Stimulated activated naive CD8-positive, alpha-beta T cell treated with anti-CD3 and anti-CD28 coated beads, Interleukin-15, amount 100 ng/mL, for 72 hours (primary cell): ENCODE results near the gene CENPF.
A peak's percentile ranks its signal among the peaks of the same experiment; 100 is the strongest.
"Not testable (repeated sequence)": the region's sequence is repeated elsewhere in the genome, so short reads cannot be mapped to it uniquely, and the experiment has no call there.

Experiments
- ATAC-seq: fragments of 150-1000 bp; cut with Tn5 transposase; 2 replicates; pipeline ENCODE4 v1.10.0; 2021; ENCODE audit warnings: mild to moderate bottlenecking, moderate library complexity
- DNase-seq, 2 donors: peaks; one replicate each; pipeline ENCODE4 v3.0.0; 2021 to 2022
- H3K27ac Mint-ChIP-seq, 2 donors: one replicate each; pipeline ENCODE4 v1.8.0; 2022; ENCODE audit warnings: mild to moderate bottlenecking in 2 of 2, mixed read lengths in 2 of 2, moderate library complexity in 2 of 2
- H3K27me3 Mint-ChIP-seq: one replicate; pipeline ENCODE4 v1.8.0; 2022; ENCODE audit warnings: mixed read lengths
- H3K4me1 Mint-ChIP-seq: one replicate; pipeline ENCODE4 v1.8.0; 2022; ENCODE audit warnings: mild to moderate bottlenecking, mixed read lengths
- H3K4me3 Mint-ChIP-seq, 2 donors: one replicate each; pipeline ENCODE4 v1.8.0; 2022; ENCODE audit warnings: mild to moderate bottlenecking in 2 of 2, mixed read lengths in 2 of 2, moderate library complexity in 1 of 2
- H3K9me3 Mint-ChIP-seq, 2 donors: one replicate each; pipeline ENCODE4 v1.8.0; 2022; ENCODE audit warnings: mixed read lengths in 2 of 2

Gene CENPF

GRCh38 chr1:214604523-214604922 lies 1.5 kb downstream of the CENPF start:
- Mint-ChIP-seq H3K4me3 (peak overlapping the region; percentile 98 to 99), H3K27ac (peak overlapping the region in 1 of 2 donors; percentile 80), H3K4me1 (peaks cover 13% of the 10 kb centered on the region), H3K27me3 (no peaks in the 10 kb centered on the region), H3K9me3 (peaks cover 0 to 2% of the 10 kb centered on the region in 2 donors)
- ATAC-seq: no peak
- no peak for DNase-seq

DNA sequence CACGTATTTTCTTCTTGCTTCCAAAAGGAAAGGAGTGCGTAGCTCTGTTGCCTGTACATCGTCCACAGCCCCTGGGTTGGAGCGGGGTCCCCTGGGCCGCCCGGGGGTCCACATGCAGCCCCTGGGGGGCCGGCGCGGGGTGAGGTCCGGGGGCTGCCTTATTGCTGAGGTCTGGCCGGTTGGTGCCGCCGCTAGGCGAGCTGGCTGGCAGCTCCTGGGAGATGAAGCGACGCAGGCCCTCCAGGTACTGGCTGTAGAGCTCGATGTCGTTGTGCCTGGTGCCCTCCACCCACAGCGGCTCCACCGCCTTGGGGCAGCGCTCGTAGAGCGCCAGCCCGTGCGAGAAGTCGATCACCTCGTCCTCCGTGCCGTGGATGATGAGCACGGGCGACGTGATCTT lies 2.5 kb downstream of the CENPF start:
- not testable (repeated sequence) for H3K9me3 Mint-ChIP-seq, H3K27ac Mint-ChIP-seq, H3K4me3 Mint-ChIP-seq, ATAC-seq, H3K27me3 Mint-ChIP-seq, DNase-seq
- H3K4me1 Mint-ChIP-seq: peaks cover 14% of the 10 kb centered on the region

GRCh38 chr1:214605933-214606925 lies 3.2 kb downstream of the CENPF start:
- DNase-seq, H3K27ac Mint-ChIP-seq, ATAC-seq, H3K4me3 Mint-ChIP-seq, H3K27me3 Mint-ChIP-seq: not testable (repeated sequence)
- H3K9me3 Mint-ChIP-seq: peaks cover 0 to 13% of the 10 kb centered on the region in 2 donors
- H3K4me1 Mint-ChIP-seq: peaks cover 18% of the 10 kb centered on the region

DNA sequence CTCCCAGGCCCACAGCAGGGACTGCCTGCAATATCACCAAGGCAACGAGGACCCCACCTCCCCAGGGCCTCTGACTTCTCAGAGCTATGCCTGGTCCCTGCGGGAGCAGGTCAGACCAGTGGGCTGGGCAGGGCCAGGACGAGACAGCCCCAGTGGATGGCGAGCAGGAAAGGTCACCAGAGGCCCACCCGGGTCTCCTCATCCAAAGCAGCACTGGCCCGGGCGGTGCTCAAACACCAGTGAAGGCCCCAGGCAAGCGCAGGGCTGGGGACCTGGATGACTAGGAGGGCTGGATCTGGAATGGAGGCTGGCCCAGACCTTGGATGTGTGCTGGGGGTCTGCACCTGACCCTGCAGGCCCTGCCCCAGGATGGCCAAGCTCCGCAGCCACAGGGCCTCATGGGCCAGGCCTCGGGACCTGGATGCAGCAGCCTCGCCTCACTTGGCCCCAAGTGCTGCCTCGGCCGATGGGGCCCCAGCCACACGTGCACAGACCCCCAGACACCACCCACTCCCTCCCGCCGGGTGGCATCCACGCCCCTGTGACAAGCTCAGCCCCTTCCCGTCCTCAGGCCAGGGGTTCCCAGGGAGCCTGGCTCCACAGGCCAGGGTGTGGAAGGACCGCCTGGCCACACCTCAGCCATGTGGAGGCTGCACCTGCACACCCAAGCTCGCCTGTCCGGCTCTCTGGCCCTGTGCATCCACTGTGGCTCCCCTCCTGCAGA lies 4.7 kb downstream of the CENPF start:
- Mint-ChIP-seq H3K9me3 (peaks cover 0 to 13% of the 10 kb centered on the region in 2 donors), H3K27ac (peak overlapping the region in 1 of 2 donors; percentile 92), H3K4me1 (peaks cover 24% of the 10 kb centered on the region)
- DNase-seq, H3K27me3 Mint-ChIP-seq, H3K4me3 Mint-ChIP-seq, ATAC-seq: not testable (repeated sequence)

- H3K27me3 Mint-ChIP-seq, H3K4me3 Mint-ChIP-seq, H3K27ac Mint-ChIP-seq, DNase-seq: not testable (repeated sequence)
- Mint-ChIP-seq H3K9me3 (peaks cover 0 to 13% of the 10 kb centered on the region in 2 donors), H3K4me1 (peaks cover 24% of the 10 kb centered on the region)
- peak; percentile 19 for ATAC-seq
Measured at GRCh38 chr1:214608216-214608783, 5.3 kb downstream of the CENPF start.

DNA sequence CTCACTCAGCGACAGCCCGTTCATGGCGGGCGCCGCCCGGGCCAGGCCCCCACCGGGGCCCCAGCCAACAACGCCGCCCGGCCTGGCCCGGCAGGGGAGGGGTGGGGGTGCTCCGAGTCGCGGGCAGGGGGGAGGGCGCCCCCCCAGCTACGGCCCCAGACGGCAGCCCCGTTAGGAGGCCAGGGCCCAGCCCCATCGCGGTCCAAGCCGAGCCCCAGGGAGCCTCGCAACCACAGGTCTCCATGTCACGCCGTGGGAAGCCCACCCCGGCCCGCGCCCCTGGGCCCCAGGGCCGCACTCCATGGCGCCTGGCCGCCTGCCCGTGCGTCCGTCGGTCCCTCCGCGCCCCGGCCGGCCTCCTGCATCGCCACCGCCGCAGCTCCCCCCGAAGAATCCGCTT lies 5.8 kb downstream of the CENPF start:
- Mint-ChIP-seq H3K9me3 (peaks cover 0 to 13% of the 10 kb centered on the region in 2 donors), H3K4me1 (peaks cover 22% of the 10 kb centered on the region)
- not testable (repeated sequence) for H3K27me3 Mint-ChIP-seq, H3K27ac Mint-ChIP-seq, DNase-seq, H3K4me3 Mint-ChIP-seq
- peak; percentile 73 for ATAC-seq

GRCh38 chr1:214609692-214610091 lies 6.7 kb downstream of the CENPF start:
- ATAC-seq: no peak
- Mint-ChIP-seq H3K4me1 (peaks cover 13% of the 10 kb centered on the region), H3K27ac (peak overlapping the region in 1 of 2 donors; percentile 57), H3K27me3 (no peaks in the 10 kb centered on the region), H3K4me3 (no peak overlapping the region), H3K9me3 (peaks cover 0 to 13% of the 10 kb centered on the region in 2 donors)
- no peak for DNase-seq

- not testable (repeated sequence) for ATAC-seq, H3K27ac Mint-ChIP-seq, H3K4me3 Mint-ChIP-seq, H3K27me3 Mint-ChIP-seq, DNase-seq
- peaks cover 12% of the 10 kb centered on the region for H3K4me1 Mint-ChIP-seq
- peaks cover 0 to 13% of the 10 kb centered on the region in 2 donors for H3K9me3 Mint-ChIP-seq
Measured at GRCh38 chr1:214610136-214610535, 7.1 kb downstream of the CENPF start.

- no peak overlapping the region for H3K4me3 Mint-ChIP-seq
- DNase-seq (no peak), ATAC-seq (no peak)
- no peak overlapping the region for H3K27ac Mint-ChIP-seq
- H3K9me3 Mint-ChIP-seq: peaks cover 0 to 7% of the 10 kb centered on the region in 2 donors
- H3K4me1 Mint-ChIP-seq: peaks cover 23% of the 10 kb centered on the region
- no peaks in the 10 kb centered on the region for H3K27me3 Mint-ChIP-seq
Measured at GRCh38 chr1:214615109-214615508, 12.1 kb downstream of the CENPF start.

DNA sequence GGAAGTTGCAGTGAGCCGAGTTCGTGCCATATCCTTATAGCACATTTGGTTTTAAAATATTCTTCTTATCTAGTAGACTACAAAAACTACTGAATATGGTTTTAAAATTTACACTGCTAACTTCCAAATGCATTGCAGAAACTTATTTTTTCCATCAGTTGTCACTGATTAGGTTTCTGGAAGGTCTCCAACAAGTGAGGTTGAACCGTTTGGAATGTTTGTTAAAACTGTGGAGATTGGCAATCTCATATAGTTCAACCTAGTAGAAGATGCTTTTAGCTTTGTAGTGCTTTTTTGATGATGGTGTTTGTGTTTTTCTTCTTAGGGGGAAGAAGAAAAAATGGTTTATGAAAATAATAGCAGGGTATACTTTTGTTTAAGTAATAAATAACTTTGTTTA lies 12.9 kb downstream of the CENPF start:
- ATAC-seq (no peak), DNase-seq (no peak)
- H3K4me1 Mint-ChIP-seq: peaks cover 17% of the 10 kb centered on the region
- H3K4me3 Mint-ChIP-seq: no peak overlapping the region
- H3K27ac Mint-ChIP-seq: no peak overlapping the region
- no peaks in the 10 kb centered on the region for H3K27me3 Mint-ChIP-seq
- peaks cover 0 to 1% of the 10 kb centered on the region in 2 donors for H3K9me3 Mint-ChIP-seq

- Mint-ChIP-seq H3K4me3 (peak overlapping the region in 1 of 2 donors; percentile 8), H3K27ac (no peak overlapping the region), H3K4me1 (peaks cover 11% of the 10 kb centered on the region), H3K9me3 (no peaks in the 10 kb centered on the region), H3K27me3 (no peaks in the 10 kb centered on the region)
- ATAC-seq (no peak), DNase-seq (no peak)
Measured at GRCh38 chr1:214617246-214617645, 14.3 kb downstream of the CENPF start.

GRCh38 chr1:214617843-214618242 lies 14.8 kb downstream of the CENPF start:
- Mint-ChIP-seq H3K27me3 (no peaks in the 10 kb centered on the region), H3K4me3 (no peak overlapping the region), H3K9me3 (no peaks in the 10 kb centered on the region), H3K27ac (no peak overlapping the region), H3K4me1 (peaks cover 11% of the 10 kb centered on the region)
- ATAC-seq: no peak
- DNase-seq: no peak

DNA sequence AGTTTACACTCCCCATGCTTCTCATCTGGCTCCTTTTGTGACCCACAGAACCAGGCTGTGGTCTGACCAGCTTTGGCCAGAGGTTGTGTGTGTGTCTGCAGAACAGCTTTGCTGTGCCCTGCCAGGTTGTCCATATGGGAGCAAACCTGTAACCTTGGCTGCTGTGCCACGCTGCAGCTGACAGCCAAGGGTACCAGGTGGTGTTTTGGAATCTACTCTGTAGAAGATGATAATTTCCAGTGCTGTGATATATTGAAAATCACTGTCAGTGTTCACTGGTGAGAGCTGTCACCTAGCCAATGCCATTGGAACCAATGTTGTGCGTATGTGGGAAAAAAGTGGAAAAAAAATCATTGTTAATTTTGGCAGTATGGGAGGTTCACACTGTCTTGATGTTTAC lies 18.2 kb downstream of the CENPF start:
- H3K4me3 Mint-ChIP-seq: no peak overlapping the region
- H3K27ac Mint-ChIP-seq: no peak overlapping the region
- H3K4me1 Mint-ChIP-seq: peaks cover 6% of the 10 kb centered on the region
- no peak for DNase-seq
- ATAC-seq: no peak
- no peaks in the 10 kb centered on the region for H3K27me3 Mint-ChIP-seq
- H3K9me3 Mint-ChIP-seq: no peaks in the 10 kb centered on the region

DNA sequence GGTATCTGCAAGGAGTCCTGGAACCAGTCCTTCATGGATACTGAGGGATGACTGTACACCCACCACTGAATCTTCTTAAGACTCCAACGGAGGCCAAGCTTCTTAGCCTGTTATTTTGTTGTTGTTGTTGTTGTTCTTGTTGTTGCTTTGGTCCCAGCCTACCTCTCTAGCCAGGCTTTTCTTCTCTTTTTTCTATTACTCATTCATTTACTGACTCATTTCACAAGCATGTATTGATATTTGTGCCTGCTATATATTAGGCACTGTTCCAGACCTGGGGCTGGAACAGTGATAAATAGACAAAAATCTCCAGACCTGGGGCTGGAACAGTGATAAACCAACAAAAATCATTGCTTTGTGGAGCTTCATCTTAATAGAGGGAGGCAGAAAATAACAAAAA lies 20.4 kb downstream of the CENPF start:
- Mint-ChIP-seq H3K4me3 (no peak overlapping the region), H3K9me3 (no peaks in the 10 kb centered on the region), H3K27ac (no peak overlapping the region), H3K4me1 (no peaks in the 10 kb centered on the region), H3K27me3 (no peaks in the 10 kb centered on the region)
- no peak for DNase-seq
- ATAC-seq: no peak

DNA sequence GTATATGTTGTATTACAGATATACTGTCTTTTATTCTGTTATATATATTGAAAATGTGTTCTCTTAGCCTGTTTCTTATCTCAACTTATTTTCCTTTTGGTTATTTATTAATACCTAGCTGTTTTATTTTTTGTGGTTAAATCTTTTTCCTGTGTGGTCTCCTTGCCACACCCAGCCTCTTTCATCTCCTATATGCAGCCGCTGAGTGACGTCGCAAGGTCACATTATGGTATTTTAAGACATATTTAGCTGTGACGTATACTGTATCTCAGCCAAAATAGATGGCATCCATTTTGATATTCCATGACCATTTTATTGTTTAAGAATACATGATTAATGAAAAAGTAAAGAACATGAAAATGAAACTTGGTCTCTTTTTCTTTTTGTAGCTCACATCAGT lies 29.1 kb downstream of the CENPF start:
- no peak overlapping the region for H3K27ac Mint-ChIP-seq
- H3K4me3 Mint-ChIP-seq: no peak overlapping the region
- peaks cover 21% of the 10 kb centered on the region for H3K4me1 Mint-ChIP-seq
- no peaks in the 10 kb centered on the region for H3K9me3 Mint-ChIP-seq
- DNase-seq (no peak), ATAC-seq (no peak)
- no peaks in the 10 kb centered on the region for H3K27me3 Mint-ChIP-seq
